Bone marrow (tissue), 2 donors: ENCODE measurements around the gene INPP5A.
"Not testable (repeated sequence)": the region's sequence is repeated elsewhere in the genome, so short reads cannot be mapped to it uniquely, and the experiment has no call there.

ENCODE experiments used
- DNase-seq, 2 donors: peaks; one replicate each; lab custom pipeline; 2025; lab: John Stamatoyannopoulos, UW

INPP5A gene

GRCh38 chr10:132504501-132505272, 32.9 kb upstream of the INPP5A start:
- DNase-seq = no peak

GRCh38 chr10:132505546-132505945, 32.0 kb upstream of the INPP5A start:
- DNase-seq = not testable (repeated sequence)

GRCh38 chr10:132506711-132507408, 30.7 kb upstream of the INPP5A start:
- DNase-seq = no peak

GRCh38 chr10:132507409-132507955, 30.1 kb upstream of the INPP5A start:
- DNase-seq = no peak

GRCh38 chr10:132507956-132508490, 29.6 kb upstream of the INPP5A start:
- DNase-seq = no peak

- DNase-seq = no peak
Observed at GRCh38 chr10:132508581-132509443, 28.8 kb upstream of the INPP5A start.

GRCh38 chr10:132509506-132510173, 27.9 kb upstream of the INPP5A start:
- DNase-seq = no peak

GRCh38 chr10:132510174-132510611, 27.4 kb upstream of the INPP5A start:
- DNase-seq = no peak

- DNase-seq = no peak
Observed at GRCh38 chr10:132511121-132512051, 26.2 kb upstream of the INPP5A start.

GRCh38 chr10:132512052-132512442, 25.5 kb upstream of the INPP5A start:
- no peak for DNase-seq

- DNase-seq = no peak
Observed at GRCh38 chr10:132512693-132513345, 24.8 kb upstream of the INPP5A start.

GRCh38 chr10:132514821-132515520, 22.6 kb upstream of the INPP5A start:
- DNase-seq = no peak

- DNase-seq = no peak
Observed at GRCh38 chr10:132515811-132516726, 21.5 kb upstream of the INPP5A start.

GRCh38 chr10:132516771-132517725, 20.5 kb upstream of the INPP5A start:
- DNase-seq = no peak

- no peak for DNase-seq
Observed at GRCh38 chr10:132517951-132518521, 19.6 kb upstream of the INPP5A start.
